DOHH2 (cell line): ENCODE measurements around the gene DLG5.

Experiments
- H3F3A ChIP-seq: fragments of 200-600 bp; sonication (generic), shearing (Covaris generic); 2 replicates; pipeline ENCODE4 v1.6.0; 2016; ENCODE audit warnings: antibody characterized with exemption, mild to moderate bottlenecking; ENCODE audit not compliant: control insufficient read depth, insufficient read depth
- H3K27ac ChIP-seq: fragments of 200-600 bp; sonication (generic); 2 replicates; pipeline ENCODE4 v1.5.1; 2014; ENCODE audit warnings: low read depth, mild to moderate bottlenecking, low read length, moderate library complexity
- H3K27me3 ChIP-seq: fragments of 200-600 bp; sonication (generic); 2 replicates; pipeline ENCODE4 v1.6.1; 2014; ENCODE audit warnings: mild to moderate bottlenecking, low read length, mixed read lengths; ENCODE audit not compliant: control insufficient read depth
- H3K36me3 ChIP-seq: fragments of 200-600 bp; sonication (generic); 2 replicates; pipeline ENCODE4 v1.6.1; 2014; ENCODE audit warnings: mild to moderate bottlenecking, low read length, moderate library complexity, mixed read lengths; ENCODE audit not compliant: control insufficient read depth
- H3K4me1 ChIP-seq: fragments of 200-600 bp; sonication (generic); 2 replicates; pipeline ENCODE4 v1.6.1; 2014; ENCODE audit warnings: mild to moderate bottlenecking, low read length, mixed read lengths; ENCODE audit not compliant: control insufficient read depth
- H3K4me2 ChIP-seq: fragments of 200-600 bp; sonication (generic); 2 replicates; pipeline ENCODE4 v1.6.0; 2014; ENCODE audit warnings: mild to moderate bottlenecking, low read length, moderate library complexity
- H3K4me3 ChIP-seq: fragments of 200-600 bp; sonication (generic); 2 replicates; pipeline ENCODE4 v1.5.1; 2014; ENCODE audit warnings: mild to moderate bottlenecking, low read length, mixed read lengths
- H3K79me2 ChIP-seq: fragments of 200-600 bp; sonication (generic); 2 replicates; pipeline ENCODE4 v1.6.1; 2014; ENCODE audit warnings: mild to moderate bottlenecking, low read length, mixed read lengths; ENCODE audit not compliant: control insufficient read depth
- H3K9me2 ChIP-seq: fragments of 200-600 bp; sonication (generic); replicated peaks from 2 replicates; pipeline ENCODE4 v1.6.1; 2014; ENCODE audit warnings: mild to moderate bottlenecking, low read length, mixed read lengths; ENCODE audit not compliant: control insufficient read depth
- H3K9me3 ChIP-seq: fragments of 200-600 bp; sonication (generic); 2 replicates; pipeline ENCODE4 v1.6.1; 2014; ENCODE audit warnings: antibody characterized with exemption, low read length, mixed read lengths; ENCODE audit not compliant: control insufficient read depth, insufficient read depth
- H4K20me1 ChIP-seq: fragments of 200-600 bp; sonication (generic); 2 replicates; pipeline ENCODE4 v1.6.0; 2014; ENCODE audit warnings: low read depth, mild to moderate bottlenecking, antibody characterized with exemption, low read length, moderate library complexity; ENCODE audit not compliant: control insufficient read depth, insufficient read depth
- EZH2phosphoT487 ChIP-seq: fragments of 200-600 bp; sonication (generic); IDR thresholded peaks from 2 replicates; pipeline ENCODE4 v1.6.1; 2017; ENCODE audit warnings: borderline replicate concordance, mild to moderate bottlenecking, antibody characterized with exemption, low read length, moderate library complexity, mixed read lengths
- TF ChIP-seq, protein P1 (sequence below): fragments of 200-600 bp; sonication (generic); IDR thresholded peaks from one replicate; pipeline ENCODE4 v1.5.1; 2014; ENCODE audit warnings: antibody characterized with exemption, mild to moderate bottlenecking, low read depth, low read length; ENCODE audit not compliant: poor library complexity, severe bottlenecking

DLG5 gene

DNA sequence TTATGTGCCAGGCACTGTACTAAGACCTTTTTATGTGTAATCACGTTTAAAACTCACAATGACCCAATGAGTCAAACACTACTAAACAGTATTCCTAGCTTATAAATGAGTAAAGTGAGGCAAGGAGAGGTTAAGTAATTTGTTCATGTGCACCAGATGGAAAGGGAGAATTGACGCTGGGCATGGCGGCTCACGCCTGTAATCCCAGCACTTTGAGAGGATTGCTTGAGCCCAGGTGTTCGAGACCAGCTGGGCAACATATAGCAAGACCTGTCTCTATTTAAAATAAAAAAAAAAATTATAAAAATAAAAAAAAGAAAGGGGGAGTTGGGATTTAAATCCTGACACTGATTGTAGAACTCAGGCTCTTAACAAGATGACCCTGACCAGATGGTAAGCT, 46.7 kb upstream of the DLG5 start:
- H3K27ac ChIP-seq: no peak overlapping the region
- no peaks in the 10 kb centered on the region for H4K20me1 ChIP-seq
- TF ChIP-seq EZH2phosphoT487: no peak
- TF ChIP-seq, protein P1, sequence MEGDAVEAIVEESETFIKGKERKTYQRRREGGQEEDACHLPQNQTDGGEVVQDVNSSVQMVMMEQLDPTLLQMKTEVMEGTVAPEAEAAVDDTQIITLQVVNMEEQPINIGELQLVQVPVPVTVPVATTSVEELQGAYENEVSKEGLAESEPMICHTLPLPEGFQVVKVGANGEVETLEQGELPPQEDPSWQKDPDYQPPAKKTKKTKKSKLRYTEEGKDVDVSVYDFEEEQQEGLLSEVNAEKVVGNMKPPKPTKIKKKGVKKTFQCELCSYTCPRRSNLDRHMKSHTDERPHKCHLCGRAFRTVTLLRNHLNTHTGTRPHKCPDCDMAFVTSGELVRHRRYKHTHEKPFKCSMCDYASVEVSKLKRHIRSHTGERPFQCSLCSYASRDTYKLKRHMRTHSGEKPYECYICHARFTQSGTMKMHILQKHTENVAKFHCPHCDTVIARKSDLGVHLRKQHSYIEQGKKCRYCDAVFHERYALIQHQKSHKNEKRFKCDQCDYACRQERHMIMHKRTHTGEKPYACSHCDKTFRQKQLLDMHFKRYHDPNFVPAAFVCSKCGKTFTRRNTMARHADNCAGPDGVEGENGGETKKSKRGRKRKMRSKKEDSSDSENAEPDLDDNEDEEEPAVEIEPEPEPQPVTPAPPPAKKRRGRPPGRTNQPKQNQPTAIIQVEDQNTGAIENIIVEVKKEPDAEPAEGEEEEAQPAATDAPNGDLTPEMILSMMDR: no peak
- H3F3A ChIP-seq: peaks cover 2% of the 10 kb centered on the region; the same call in 1 of the 2 replicates
- no peaks in the 10 kb centered on the region for H3K9me2 ChIP-seq
- H3K79me2 ChIP-seq: no peaks in the 10 kb centered on the region
- peaks cover 22% of the 10 kb centered on the region for H3K36me3 ChIP-seq
- H3K4me2 ChIP-seq: no peak overlapping the region
- no peaks in the 10 kb centered on the region for H3K27me3 ChIP-seq
- no peak overlapping the region for H3K4me3 ChIP-seq
- H3K9me3 ChIP-seq: no peaks in the 10 kb centered on the region
- peaks cover 9% of the 10 kb centered on the region for H3K4me1 ChIP-seq

DNA sequence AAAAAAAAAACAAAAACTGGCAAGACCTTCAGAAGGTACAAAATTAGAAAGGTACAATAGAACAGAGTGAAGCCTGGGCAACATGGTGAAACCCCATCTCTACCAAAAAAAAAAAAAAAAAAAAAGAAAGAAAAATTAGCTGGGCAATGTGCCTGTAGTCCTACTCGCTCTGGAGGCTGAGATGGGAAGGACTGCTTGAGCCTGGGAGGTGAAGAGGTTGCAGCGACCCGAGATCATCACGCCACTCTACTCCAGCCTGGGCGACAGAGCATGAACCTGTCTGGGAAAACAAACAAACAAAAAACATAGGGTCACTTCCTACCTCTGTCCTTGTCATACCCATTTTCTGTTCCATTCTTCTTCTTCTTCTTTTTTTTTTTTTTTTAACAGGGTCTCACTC, 45.6 kb upstream of the DLG5 start:
- Histone ChIP-seq H3K27me3 (no peaks in the 10 kb centered on the region), H3K27ac (no peak overlapping the region)

DNA sequence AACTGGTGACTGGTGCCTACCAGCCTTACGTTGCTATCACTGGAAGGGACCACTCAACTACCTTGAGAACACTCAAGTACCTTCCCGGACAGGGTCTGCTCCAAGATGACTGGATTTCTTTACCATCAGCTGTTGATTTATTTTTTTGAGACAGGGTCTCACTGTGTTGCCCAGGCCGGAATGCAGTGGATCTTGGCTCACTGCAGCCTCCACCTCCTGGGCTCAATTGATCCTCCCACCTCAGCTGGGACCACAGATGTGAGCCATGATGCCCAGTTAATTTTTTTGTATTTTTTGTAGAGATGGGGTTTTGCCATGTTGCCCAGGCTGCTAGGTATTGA, 45.2 kb upstream of the DLG5 start:
- Histone ChIP-seq H3K4me1 (peaks cover 9% of the 10 kb centered on the region), H3K36me3 (peaks cover 7% of the 10 kb centered on the region), H3K4me2 (no peak overlapping the region; the same call in 1 of the 2 replicates), H3K9me2 (no peaks in the 10 kb centered on the region), H3K27me3 (no peaks in the 10 kb centered on the region), H3K4me3 (no peak overlapping the region), H3K27ac (no peak overlapping the region), H4K20me1 (no peaks in the 10 kb centered on the region), H3K9me3 (no peaks in the 10 kb centered on the region), H3F3A (peaks cover 2% of the 10 kb centered on the region; the same call in 1 of the 2 replicates), H3K79me2 (no peaks in the 10 kb centered on the region)
- TF ChIP-seq, protein P1: no peak
- no peak for TF ChIP-seq EZH2phosphoT487

More for the DNA sequence above, 45.6 kb upstream of the DLG5 start:
- Histone ChIP-seq H3K4me2 (no peak overlapping the region), H4K20me1 (no peaks in the 10 kb centered on the region), H3K36me3 (peaks cover 10% of the 10 kb centered on the region), H3K4me3 (no peak overlapping the region), H3K4me1 (peaks cover 9% of the 10 kb centered on the region), H3F3A (peaks cover 2% of the 10 kb centered on the region; the same call in 1 of the 2 replicates), H3K79me2 (no peaks in the 10 kb centered on the region), H3K9me2 (no peaks in the 10 kb centered on the region), H3K9me3 (no peaks in the 10 kb centered on the region)
- TF ChIP-seq, protein P1: no peak
- no peak for TF ChIP-seq EZH2phosphoT487
